IPS-15b (cell line): ENCODE results near the gene SCARB1.

Experiments
- H3K27me3 ChIP-seq: one replicate; pipeline ENCODE4 v1.6.1; 2013; ENCODE audit warnings: low read length; ENCODE audit not compliant: control insufficient read depth, insufficient read depth
- H3K36me3 ChIP-seq: one replicate; pipeline ENCODE4 v1.6.1; 2013; ENCODE audit warnings: low read length; ENCODE audit not compliant: control insufficient read depth, insufficient read depth
- H3K4me1 ChIP-seq: one replicate; pipeline ENCODE4 v1.6.1; 2013; ENCODE audit warnings: mild to moderate bottlenecking, low read length; ENCODE audit not compliant: control insufficient read depth, insufficient read depth
- H3K4me3 ChIP-seq: one replicate; pipeline ENCODE4 v1.5.1; 2013; ENCODE audit warnings: low read depth, low read length
- H3K9ac ChIP-seq: one replicate; pipeline ENCODE4 v1.6.1; 2013; ENCODE audit warnings: low read depth, mild to moderate bottlenecking, low read length
- H3K9me3 ChIP-seq: one replicate; pipeline ENCODE4 v1.6.1; 2013; ENCODE audit warnings: mild to moderate bottlenecking, low read length; ENCODE audit not compliant: control insufficient read depth, insufficient read depth

SCARB1 gene

DNA sequence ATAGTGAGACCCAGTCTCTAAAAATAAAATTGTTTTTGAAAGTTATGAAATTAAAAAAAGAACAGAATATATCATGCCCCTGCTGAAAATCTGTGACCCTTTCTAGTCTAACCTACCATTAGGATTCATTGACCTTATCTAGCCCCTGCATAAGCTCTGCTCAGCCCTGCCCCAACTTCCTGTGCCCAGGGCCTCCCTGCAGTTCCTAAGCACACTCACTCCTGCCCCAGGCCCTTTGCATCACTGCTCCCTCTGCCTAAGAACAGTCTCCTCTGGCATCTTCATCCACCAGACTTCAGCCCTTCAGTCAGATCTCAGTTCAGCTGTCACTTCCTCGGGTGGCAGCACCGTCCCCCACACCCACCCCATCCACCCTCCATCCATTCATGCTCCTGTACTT is 55.4 kb downstream of the SCARB1 start:
- H3K27me3 ChIP-seq: no peaks in the 10 kb centered on the region

DNA sequence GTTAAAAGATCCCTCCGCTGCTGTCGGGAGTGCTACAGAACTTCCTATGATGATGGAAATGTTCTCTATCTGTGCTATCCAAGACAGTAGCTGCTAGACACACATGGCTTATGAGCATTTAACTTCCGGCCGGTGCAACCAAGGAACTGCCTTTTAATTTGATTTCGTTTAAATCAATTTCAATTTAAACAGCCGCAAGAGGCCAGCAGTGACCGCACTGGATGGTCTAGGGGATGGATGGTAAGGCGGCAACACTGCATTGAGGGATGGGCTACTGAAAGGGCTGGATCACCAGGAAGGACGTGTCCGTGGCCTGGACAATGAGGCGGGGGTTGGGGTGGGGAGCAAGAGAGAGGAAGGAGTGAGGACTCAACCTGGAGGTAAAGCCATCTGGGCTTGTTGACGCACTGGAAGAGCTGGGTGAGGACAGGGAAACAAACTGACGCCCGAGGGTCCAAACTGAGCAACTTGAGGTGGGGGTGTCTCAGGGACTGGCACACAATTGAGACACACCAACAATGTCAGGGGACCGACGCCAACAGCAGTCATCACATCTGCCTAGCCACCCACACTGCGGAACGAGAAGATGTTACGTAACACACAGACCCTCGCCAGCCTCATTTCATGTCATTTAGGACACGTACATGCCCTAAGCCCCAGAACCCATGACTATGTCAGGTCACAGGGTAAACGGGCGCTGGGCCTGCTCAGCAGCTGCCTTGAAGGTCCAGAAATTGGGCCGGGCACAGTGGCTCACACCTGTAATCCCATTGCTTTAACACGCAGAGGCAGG is 57.6 kb downstream of the SCARB1 start:
- Histone ChIP-seq H3K27me3 (no peaks in the 10 kb centered on the region), H3K9me3 (no peaks in the 10 kb centered on the region), H3K4me1 (no peaks in the 10 kb centered on the region), H3K9ac (no peak overlapping the region), H3K36me3 (no peaks in the 10 kb centered on the region), H3K4me3 (no peak overlapping the region)

More for the DNA sequence above, 55.4 kb downstream of the SCARB1 start:
- no peaks in the 10 kb centered on the region for H3K4me1 ChIP-seq
- H3K9me3 ChIP-seq: no peaks in the 10 kb centered on the region
- H3K4me3 ChIP-seq: no peak overlapping the region
- H3K36me3 ChIP-seq: peaks cover 6% of the 10 kb centered on the region
- H3K9ac ChIP-seq: no peak overlapping the region

DNA sequence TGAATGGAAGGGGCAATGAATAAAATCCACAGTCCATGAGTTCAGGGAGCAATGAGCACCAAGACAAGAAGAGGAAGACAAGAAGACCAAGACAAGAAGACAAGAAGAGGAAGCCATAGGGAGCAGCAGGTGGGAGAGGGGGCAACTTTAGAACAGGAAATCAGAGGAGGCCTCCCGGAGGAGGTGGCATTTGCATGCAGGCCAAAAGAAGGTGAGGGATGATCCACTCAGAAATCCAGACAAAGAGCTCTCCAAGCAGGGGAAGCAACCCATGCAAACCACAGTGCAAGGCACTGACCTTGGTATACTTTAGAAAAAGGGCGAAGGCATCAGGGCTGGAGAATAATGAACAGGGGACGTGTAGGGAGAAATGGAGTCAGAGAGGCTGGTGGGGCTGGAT is 58.6 kb downstream of the SCARB1 start:
- Histone ChIP-seq H3K9me3 (no peaks in the 10 kb centered on the region), H3K4me1 (no peaks in the 10 kb centered on the region), H3K36me3 (no peaks in the 10 kb centered on the region), H3K9ac (no peak overlapping the region), H3K27me3 (no peaks in the 10 kb centered on the region), H3K4me3 (no peak overlapping the region)

DNA sequence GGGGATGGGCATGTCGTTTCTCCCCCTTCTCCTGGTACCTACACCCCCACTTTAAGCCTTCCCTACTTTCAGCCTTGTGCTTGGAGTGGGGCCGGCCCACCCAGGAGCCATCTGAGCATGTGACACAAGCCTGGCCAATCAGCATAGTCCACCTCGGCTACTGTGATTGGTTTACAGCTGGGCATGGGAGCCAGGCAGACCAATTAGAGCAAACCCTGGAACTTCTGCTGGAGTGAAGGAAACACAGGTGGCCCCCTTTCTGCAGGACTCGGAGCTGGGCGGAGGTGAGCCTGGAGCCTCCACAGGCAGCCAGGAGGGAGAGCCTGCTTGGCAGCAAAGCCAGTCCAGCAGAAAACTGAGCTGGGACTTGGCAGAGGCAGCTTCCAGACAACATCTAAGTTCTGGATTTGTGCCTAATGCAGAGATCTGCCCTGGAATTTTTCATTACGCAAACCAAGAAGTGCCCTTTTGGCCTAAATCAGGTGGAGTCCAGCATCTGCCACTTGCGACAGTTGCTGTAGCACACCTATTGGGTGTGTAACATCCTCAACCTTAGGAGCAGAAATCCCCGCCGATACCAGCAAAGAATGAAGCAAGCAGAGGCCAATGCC is 59.5 kb downstream of the SCARB1 start:
- H3K27me3 ChIP-seq: no peaks in the 10 kb centered on the region
- no peaks in the 10 kb centered on the region for H3K36me3 ChIP-seq
- H3K4me1 ChIP-seq: no peaks in the 10 kb centered on the region
- H3K9me3 ChIP-seq: no peaks in the 10 kb centered on the region
- H3K9ac ChIP-seq: no peak overlapping the region
- no peak overlapping the region for H3K4me3 ChIP-seq

DNA sequence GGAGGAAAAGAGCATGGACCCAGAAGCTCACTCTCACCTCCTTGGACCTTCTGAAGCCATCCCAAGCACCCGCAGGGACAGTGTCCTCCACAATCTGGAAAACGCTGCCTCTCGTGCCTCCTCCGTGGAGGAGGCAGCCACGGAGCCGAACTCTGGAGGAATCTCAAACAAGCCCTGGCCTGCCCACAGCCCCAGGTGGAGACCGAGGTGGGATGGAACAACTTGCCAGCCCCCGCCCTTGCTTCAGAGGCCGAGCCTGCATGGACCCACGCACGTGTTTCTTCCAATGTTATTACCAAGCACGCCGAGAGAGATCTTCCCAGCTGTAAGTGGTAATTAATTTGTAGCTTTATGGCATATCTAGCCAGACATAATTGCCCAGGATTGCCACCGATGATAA is 61.3 kb downstream of the SCARB1 start:
- Histone ChIP-seq H3K27me3 (no peaks in the 10 kb centered on the region), H3K9me3 (no peaks in the 10 kb centered on the region), H3K36me3 (peaks cover 2% of the 10 kb centered on the region), H3K9ac (no peak overlapping the region), H3K4me3 (no peak overlapping the region), H3K4me1 (peaks cover 2% of the 10 kb centered on the region)

DNA sequence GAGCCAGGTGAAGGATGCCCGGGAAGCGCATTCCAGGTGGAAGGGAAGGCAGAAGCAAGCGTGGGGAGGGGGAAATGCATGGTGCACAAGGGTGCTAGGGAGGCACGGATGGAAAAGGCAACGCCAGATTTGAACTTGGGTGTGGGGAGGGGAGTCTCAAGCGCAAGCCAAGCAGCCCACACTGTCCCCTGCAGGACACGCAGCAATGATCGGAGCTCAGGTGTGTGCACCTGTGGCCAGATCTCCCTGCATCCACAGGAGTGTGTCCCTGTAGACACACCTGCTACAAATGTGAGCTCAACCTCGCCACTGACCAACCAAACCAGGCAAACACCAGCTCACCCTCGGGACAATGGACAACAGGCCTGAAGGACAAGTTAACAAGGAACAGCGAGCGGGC is 63.2 kb downstream of the SCARB1 start:
- Histone ChIP-seq H3K4me1 (peaks cover 2% of the 10 kb centered on the region), H3K9ac (no peak overlapping the region), H3K36me3 (peaks cover 2% of the 10 kb centered on the region), H3K27me3 (no peaks in the 10 kb centered on the region), H3K4me3 (no peak overlapping the region), H3K9me3 (no peaks in the 10 kb centered on the region)

DNA sequence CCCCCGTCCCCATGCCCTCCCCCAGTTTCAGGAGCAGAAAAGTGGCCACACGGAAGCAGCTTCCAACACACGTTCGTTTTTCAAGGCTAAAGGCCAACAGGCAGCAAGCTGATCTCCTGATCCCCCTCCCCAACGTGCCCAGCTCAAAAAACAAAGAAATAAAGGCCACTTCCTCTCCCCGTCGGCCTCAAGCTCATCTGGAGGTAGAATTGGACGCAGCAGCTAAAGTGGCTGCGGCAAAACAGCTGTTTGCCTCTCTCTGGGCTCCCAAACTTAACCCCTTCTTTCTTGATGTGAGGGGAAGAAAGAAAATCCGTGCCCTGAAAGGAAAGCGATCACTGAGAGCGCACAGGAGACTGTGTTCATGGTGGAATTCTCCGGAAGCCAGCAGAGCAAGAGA is 66.3 kb downstream of the SCARB1 start:
- peaks cover 2% of the 10 kb centered on the region for H3K4me1 ChIP-seq
- peak overlapping the region; percentile 54 for H3K9ac ChIP-seq
- peaks cover 4% of the 10 kb centered on the region for H3K36me3 ChIP-seq
- no peaks in the 10 kb centered on the region for H3K9me3 ChIP-seq
- H3K4me3 ChIP-seq: no peak overlapping the region
- no peaks in the 10 kb centered on the region for H3K27me3 ChIP-seq

DNA sequence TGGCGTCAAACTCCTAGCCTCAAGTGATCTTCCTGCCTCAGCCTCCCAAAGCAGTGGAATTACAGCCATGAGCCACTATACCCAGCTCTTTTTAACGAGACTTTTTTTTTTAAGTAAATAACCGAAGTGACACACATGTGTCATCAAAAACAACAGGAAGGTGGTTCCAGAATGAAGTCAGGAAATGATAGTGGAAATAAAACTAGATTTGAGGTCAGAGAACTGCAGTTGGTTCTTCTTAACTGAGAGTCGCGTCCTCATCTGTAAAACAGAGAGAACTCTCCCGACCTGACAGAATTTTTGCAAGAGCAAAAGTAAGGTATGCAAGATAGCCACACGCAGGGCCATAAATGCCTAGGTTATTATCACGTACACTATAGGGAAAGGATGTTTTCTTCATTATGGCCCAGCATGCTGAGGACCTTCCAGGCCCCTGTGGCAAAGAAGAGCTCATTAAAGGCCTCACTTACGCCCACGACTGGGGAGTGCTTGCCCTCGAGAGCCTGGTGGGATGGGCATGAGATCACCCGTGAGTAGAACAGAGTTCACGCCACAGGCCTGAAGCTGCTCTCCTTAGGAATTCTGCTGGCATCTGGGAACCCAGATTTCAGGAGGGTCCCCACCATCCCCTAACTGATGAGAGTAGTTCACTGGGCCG is 67.2 kb downstream of the SCARB1 start:
- H3K4me3 ChIP-seq: no peak overlapping the region
- H3K9me3 ChIP-seq: no peaks in the 10 kb centered on the region
- no peaks in the 10 kb centered on the region for H3K27me3 ChIP-seq
- H3K9ac ChIP-seq: no peak overlapping the region
- peaks cover 4% of the 10 kb centered on the region for H3K36me3 ChIP-seq
- H3K4me1 ChIP-seq: peaks cover 2% of the 10 kb centered on the region

DNA sequence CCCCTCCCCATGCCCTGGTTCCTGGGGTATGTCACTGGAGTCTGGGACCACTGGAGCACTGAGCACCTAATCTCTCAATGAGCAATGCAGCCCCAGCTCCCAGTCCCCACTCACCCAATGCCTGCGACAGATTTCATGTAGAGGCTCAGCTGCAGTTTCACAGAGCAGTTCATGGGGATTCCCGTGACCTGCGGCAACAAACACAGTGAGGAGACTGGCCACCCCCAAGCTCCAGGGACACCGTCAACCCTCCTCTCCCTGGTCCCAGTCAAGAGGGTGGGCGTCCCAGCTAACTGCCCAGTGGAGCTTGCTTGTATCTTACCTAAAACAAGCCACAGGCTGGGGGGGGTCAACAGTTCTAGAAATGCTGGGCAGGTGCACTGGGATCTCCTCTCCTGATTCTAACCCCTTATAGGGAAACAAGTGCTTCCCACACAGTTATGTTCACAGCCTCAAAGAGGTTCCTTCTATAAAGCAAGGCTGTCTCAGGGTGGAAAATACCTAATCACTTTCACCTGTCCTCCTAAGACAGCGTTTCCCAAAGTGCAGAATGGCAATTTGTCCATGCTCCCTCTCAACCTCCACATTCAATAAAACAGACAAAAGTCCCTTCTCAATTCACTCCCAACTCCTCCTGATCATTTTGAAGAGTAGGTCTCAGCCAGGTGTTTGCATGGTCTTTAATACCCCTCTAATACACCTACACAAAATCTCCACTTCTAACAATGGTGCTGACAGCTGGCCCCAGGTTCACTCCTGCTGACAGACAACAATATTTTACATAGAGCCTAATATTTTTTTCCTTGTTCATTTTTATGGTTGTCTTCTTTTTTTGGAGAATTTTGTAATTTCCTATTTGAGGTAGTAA is 68.3 kb downstream of the SCARB1 start:
- peaks cover 4% of the 10 kb centered on the region for H3K36me3 ChIP-seq
- H3K4me3 ChIP-seq: no peak overlapping the region
- no peak overlapping the region for H3K9ac ChIP-seq
- H3K4me1 ChIP-seq: peaks cover 2% of the 10 kb centered on the region
- no peaks in the 10 kb centered on the region for H3K27me3 ChIP-seq
- H3K9me3 ChIP-seq: no peaks in the 10 kb centered on the region

DNA sequence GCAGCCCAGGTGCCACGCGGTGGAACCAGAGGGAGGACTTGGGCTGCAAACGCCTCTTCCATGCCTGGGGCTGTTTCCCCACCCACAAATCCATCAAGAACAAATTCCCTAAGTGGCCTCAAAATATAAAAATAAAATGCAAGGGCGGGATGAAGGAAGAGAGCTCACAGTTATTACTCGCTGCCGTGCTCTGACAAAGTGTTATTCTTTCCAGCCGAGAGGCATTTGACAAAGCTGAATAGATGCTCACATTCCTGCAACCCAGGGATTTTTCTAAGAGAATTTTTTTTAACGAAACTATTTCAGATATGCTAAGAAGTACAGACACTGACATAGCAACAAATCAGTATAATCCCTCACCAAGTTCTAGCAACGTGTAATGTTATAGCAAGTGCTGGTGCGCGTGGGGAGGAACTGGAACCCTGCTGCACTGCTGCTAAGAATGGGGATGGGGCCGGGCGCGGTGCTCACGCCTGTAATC is 70.7 kb downstream of the SCARB1 start:
- Histone ChIP-seq H3K4me1 (peaks cover 2% of the 10 kb centered on the region), H3K4me3 (no peak overlapping the region), H3K36me3 (peaks cover 4% of the 10 kb centered on the region), H3K27me3 (no peaks in the 10 kb centered on the region), H3K9ac (no peak overlapping the region), H3K9me3 (no peaks in the 10 kb centered on the region)

DNA sequence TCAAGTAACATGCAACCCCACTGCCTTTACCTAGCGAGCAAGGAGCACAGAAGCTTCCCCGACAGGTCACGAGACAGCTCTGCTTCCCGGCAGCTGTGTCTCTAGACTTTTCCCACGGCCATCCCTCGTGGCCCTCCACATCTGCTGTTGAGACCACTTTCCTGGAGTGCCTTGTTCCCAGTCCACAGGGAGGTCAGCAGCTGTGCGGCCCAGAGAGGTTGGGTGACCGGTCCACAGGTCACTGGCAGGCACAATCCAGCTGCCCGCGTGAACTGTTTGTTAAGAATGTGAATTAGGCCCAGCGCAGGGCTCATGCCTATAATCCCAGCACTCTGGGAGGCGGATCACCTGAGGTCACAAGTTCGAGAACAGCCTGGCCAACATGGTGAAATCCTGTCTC is 71.5 kb downstream of the SCARB1 start:
- Histone ChIP-seq H3K36me3 (peaks cover 2% of the 10 kb centered on the region), H3K27me3 (no peaks in the 10 kb centered on the region), H3K4me3 (no peak overlapping the region), H3K4me1 (no peaks in the 10 kb centered on the region), H3K9me3 (no peaks in the 10 kb centered on the region), H3K9ac (no peak overlapping the region)
